SK-N-SH (cell line): ENCODE results near the gene SUPT7L. TPM values are rescaled to one million over a fixed set of nuclear protein-coding genes. Genes with fewer than 3 reads are reported as not detected.

ENCODE experiments used
- CTCF ChIA-PET: fragments of 300-600, 350-600 bp; formaldehyde crosslinking; extraction: SDS; loops from one replicate; lab custom pipeline; 2021; lab: Yijun Ruan, JAX
- POLR2A ChIA-PET: fragments of 350-600 bp; sonication (Branson Sonifier 250); formaldehyde crosslinking; extraction: SDS; loops from one replicate; lab custom pipeline; 2020; ENCODE audit warnings: antibody characterized with exemption, inconsistent platforms; lab: Yijun Ruan, JAX
- DNase-seq: peaks from one replicate; pipeline ENCODE4 v3.0.0; 2012
- H2AFZ ChIP-seq: fragments of 200-600 bp; sonication (generic); 2 replicates; pipeline ENCODE4 v1.8.1; 2016; ENCODE audit warnings: antibody characterized with exemption, mild to moderate bottlenecking, low read depth
- H3F3A ChIP-seq: fragments of 200-600 bp; sonication (generic); replicated peaks from 2 replicates; pipeline ENCODE3; 2016; ENCODE audit warnings: antibody characterized with exemption, mild to moderate bottlenecking; ENCODE audit not compliant: insufficient read depth
- H3K27ac ChIP-seq, 2 experiments: fragments of 200-500 bp in 1 of 2; fragments of 200-600 bp in 1 of 2; sonication (Bioruptor generic) in 1 of 2; sonication (generic), shearing (Covaris generic) in 1 of 2; 2 replicates each; pipeline versions ENCODE4 v1.5.1 to v1.6.1; 2014 to 2016; ENCODE audit warnings: low read depth in 2 of 2, inconsistent platforms in 1 of 2, low read length in 1 of 2, mild to moderate bottlenecking in 1 of 2, mixed read lengths in 1 of 2
- H3K27me3 ChIP-seq: fragments of 200-600 bp; sonication (generic), shearing (Covaris generic); 2 replicates; pipeline ENCODE4 v1.6.1; 2016; ENCODE audit warnings: mixed run types; ENCODE audit not compliant: insufficient read depth
- H3K36me3 ChIP-seq, 2 experiments: fragments of 200-500 bp in 1 of 2; fragments of 200-600 bp in 1 of 2; sonication (Bioruptor generic) in 1 of 2; sonication (generic) in 1 of 2; replicated peaks in 1 of 2; 2 replicates each; pipeline versions ENCODE3 to v1.5.1; 2014 to 2016; ENCODE audit warnings: low read length in 1 of 2, mild to moderate bottlenecking in 1 of 2; ENCODE audit not compliant: insufficient read depth in 2 of 2, control insufficient read depth in 1 of 2
- H3K4me1 ChIP-seq, 2 experiments: fragments of 200-500 bp in 1 of 2; fragments of 200-600 bp in 1 of 2; sonication (Bioruptor generic) in 1 of 2; sonication (generic), shearing (Covaris generic) in 1 of 2; 2 replicates each; pipeline versions ENCODE4 v1.5.1 to v1.6.1; 2014 to 2016; ENCODE audit warnings: low read depth in 1 of 2, low read length in 1 of 2, mixed run types in 1 of 2; ENCODE audit not compliant: insufficient read depth in 2 of 2, control insufficient read depth in 1 of 2
- H3K4me2 ChIP-seq: fragments of 200-600 bp; sonication (generic), shearing (Covaris generic); 2 replicates; pipeline ENCODE4 v1.6.1; 2017; ENCODE audit warnings: mixed run types
- H3K4me3 ChIP-seq, 2 experiments: fragments of 200-500 bp in 1 of 2; fragments of 200-600 bp in 1 of 2; sonication (Bioruptor generic) in 1 of 2; sonication (generic), shearing (Covaris generic) in 1 of 2; 2 replicates each; pipeline versions ENCODE4 v1.5.1 to v1.8.1; 2014 to 2016; ENCODE audit warnings: low read depth in 2 of 2, inconsistent platforms in 1 of 2, low read length in 1 of 2, mild to moderate bottlenecking in 1 of 2, mixed read lengths in 1 of 2, moderate library complexity in 1 of 2
- H3K79me2 ChIP-seq: fragments of 200-600 bp; sonication (generic); 2 replicates; pipeline ENCODE4 v1.8.1; 2017; ENCODE audit warnings: mild to moderate bottlenecking; ENCODE audit not compliant: insufficient read depth
- H3K9ac ChIP-seq: fragments of 200-600 bp; sonication (generic); 2 replicates; pipeline ENCODE4 v1.6.1; 2017; ENCODE audit warnings: mixed run types
- H3K9me2 ChIP-seq: fragments of 200-600 bp; sonication (generic); 2 replicates; pipeline ENCODE4 v1.6.1; 2017; ENCODE audit warnings: mixed run types
- H3K9me3 ChIP-seq: fragments of 200-600 bp; sonication (generic); 2 replicates; pipeline ENCODE4 v1.6.1; 2017; ENCODE audit warnings: mixed run types, mild to moderate bottlenecking, moderate library complexity
- H4K20me1 ChIP-seq: fragments of 200-600 bp; sonication (generic); 2 replicates; pipeline ENCODE4 v1.6.1; 2017; ENCODE audit warnings: mild to moderate bottlenecking, mixed run types; ENCODE audit not compliant: insufficient read depth
- ELF1 ChIP-seq: IDR thresholded peaks from 2 replicates; pipeline ENCODE4 v1.4.0; 2012
- MEF2A ChIP-seq: IDR thresholded peaks from 2 replicates; pipeline ENCODE4 v1.4.0; 2012; ENCODE audit warnings: low read depth, borderline replicate concordance
- NFIC ChIP-seq: IDR thresholded peaks from 2 replicates; pipeline ENCODE4 v1.4.0; 2012; ENCODE audit warnings: borderline replicate concordance
- NRF1 ChIP-seq: IDR thresholded peaks from 2 replicates; pipeline ENCODE4 v1.6.1; 2012; ENCODE audit warnings: low read depth, mild to moderate bottlenecking, low read length
- RAD21 ChIP-seq: IDR thresholded peaks from 2 replicates; pipeline ENCODE4 v1.6.1; 2012; ENCODE audit warnings: mild to moderate bottlenecking, low read length
- RCOR1 ChIP-seq: fragments of 150-350 bp; IDR thresholded peaks from 2 replicates; pipeline ENCODE4 v1.6.1; 2017; ENCODE audit warnings: antibody characterized with exemption, low read length
- SIN3A ChIP-seq: IDR thresholded peaks from 2 replicates; pipeline ENCODE4 v1.6.1; 2012; ENCODE audit warnings: low read depth, mild to moderate bottlenecking, low read length, moderate library complexity, borderline replicate concordance
- SMC3 ChIP-seq: IDR thresholded peaks from 2 replicates; pipeline ENCODE4 v1.6.1; 2012; ENCODE audit warnings: low read depth, low read length, improper control_type of control experiment
- TAF1 ChIP-seq: IDR thresholded peaks from 2 replicates; pipeline ENCODE4 v1.6.1; 2012; ENCODE audit warnings: low read depth, mild to moderate bottlenecking, low read length, moderate library complexity, borderline replicate concordance
- TCF12 ChIP-seq: IDR thresholded peaks from 2 replicates; pipeline ENCODE4 v1.4.0; 2012
- TEAD4 ChIP-seq: IDR thresholded peaks from 2 replicates; pipeline ENCODE4 v1.4.0; 2012; ENCODE audit warnings: mild to moderate bottlenecking, borderline replicate concordance; ENCODE audit not compliant: insufficient read depth
- whole genome bisulfite sequencing: methylation state at CpG from one replicate; pipeline ENCODE4 v1.1.6; 2017; ENCODE audit warnings: low lambda C conversion rate; 5-methylcytosine and 5-hydroxymethylcytosine counted together
- polyA plus RNA-seq, 3 experiments: library from polyadenylated mRNA; depleted of rRNA; stranded (reverse); fragments of >200 nt; gene quantifications; 2 replicates each; pipeline ENCODE4 v1.2.3, GENCODE V29; 2012
- TF ChIP-seq, protein P1 (sequence below): IDR thresholded peaks from 2 replicates; pipeline ENCODE4 v1.4.0; 2012; ENCODE audit warnings: low read depth, borderline replicate concordance
- TF ChIP-seq, protein P2 (sequence below): fragments of 150-350 bp; IDR thresholded peaks from 2 replicates; pipeline ENCODE4 v1.6.1; 2017; ENCODE audit warnings: antibody characterized with exemption, low read length, low read depth, borderline replicate concordance
- TF ChIP-seq, protein P3 (sequence below): IDR thresholded peaks from 2 replicates; pipeline ENCODE4; 2012
- TF ChIP-seq, protein P4 (sequence below): IDR thresholded peaks from 2 replicates; pipeline ENCODE4 v1.6.1; 2012; ENCODE audit warnings: mild to moderate bottlenecking, low read depth, low read length, moderate library complexity

SUPT7L gene
- polyA plus RNA-seq, 1 of the 3 experiments (the other 2 are of a cell fraction), result 49.7 TPM

DNA sequence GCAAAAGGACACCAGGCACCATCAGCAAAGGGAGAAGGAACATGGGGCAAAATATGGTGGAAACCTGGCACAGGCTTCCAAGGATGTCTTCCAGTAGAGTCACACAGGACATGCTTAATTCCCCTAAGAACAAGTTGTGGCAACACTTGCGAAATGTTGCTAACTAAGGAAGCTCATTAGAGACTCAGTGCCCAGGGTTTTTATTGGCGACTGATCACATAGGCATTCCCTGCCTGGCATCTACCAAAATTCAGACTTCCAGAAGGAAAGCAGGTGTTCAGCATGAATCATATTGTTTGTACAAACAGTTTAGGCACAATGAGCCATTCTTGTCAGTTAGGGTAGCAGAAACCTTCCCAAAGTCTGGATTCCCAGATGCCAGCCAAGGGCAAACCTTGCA, 26.0 kb upstream of the SUPT7L start:
- Histone ChIP-seq H3K79me2 (no peaks in the 10 kb centered on the region), H3K4me3 (no peak overlapping the region), H3K9me2 (no peaks in the 10 kb centered on the region), H3K27me3 (no peaks in the 10 kb centered on the region), H3F3A (no peaks in the 10 kb centered on the region), H2AFZ (no peak overlapping the region), H3K4me1 (no peaks in the 10 kb centered on the region), H3K4me2 (no peak overlapping the region), H4K20me1 (no peaks in the 10 kb centered on the region), H3K27ac (no peak overlapping the region), H3K36me3 (peaks cover 53 to 65% of the 10 kb centered on the region in 2 experiments), H3K9me3 (no peaks in the 10 kb centered on the region), H3K9ac (no peak overlapping the region)
- POLR2A ChIA-PET, result no interaction called here
- no peak for DNase-seq
- TF ChIP-seq NFIC (no peak), NRF1 (no peak), TCF12 (no peak), SIN3A (no peak), ELF1 (no peak), RAD21 (no peak), SMC3 (no peak), TAF1 (no peak), MEF2A (no peak), RCOR1 (no peak), TEAD4 (no peak)
- TF ChIP-seq, protein P1, sequence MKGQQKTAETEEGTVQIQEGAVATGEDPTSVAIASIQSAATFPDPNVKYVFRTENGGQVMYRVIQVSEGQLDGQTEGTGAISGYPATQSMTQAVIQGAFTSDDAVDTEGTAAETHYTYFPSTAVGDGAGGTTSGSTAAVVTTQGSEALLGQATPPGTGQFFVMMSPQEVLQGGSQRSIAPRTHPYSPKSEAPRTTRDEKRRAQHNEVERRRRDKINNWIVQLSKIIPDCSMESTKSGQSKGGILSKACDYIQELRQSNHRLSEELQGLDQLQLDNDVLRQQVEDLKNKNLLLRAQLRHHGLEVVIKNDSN, result no peak
- TF ChIP-seq, protein P2, sequence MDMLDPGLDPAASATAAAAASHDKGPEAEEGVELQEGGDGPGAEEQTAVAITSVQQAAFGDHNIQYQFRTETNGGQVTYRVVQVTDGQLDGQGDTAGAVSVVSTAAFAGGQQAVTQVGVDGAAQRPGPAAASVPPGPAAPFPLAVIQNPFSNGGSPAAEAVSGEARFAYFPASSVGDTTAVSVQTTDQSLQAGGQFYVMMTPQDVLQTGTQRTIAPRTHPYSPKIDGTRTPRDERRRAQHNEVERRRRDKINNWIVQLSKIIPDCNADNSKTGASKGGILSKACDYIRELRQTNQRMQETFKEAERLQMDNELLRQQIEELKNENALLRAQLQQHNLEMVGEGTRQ, result no peak
- TF ChIP-seq, protein P3, sequence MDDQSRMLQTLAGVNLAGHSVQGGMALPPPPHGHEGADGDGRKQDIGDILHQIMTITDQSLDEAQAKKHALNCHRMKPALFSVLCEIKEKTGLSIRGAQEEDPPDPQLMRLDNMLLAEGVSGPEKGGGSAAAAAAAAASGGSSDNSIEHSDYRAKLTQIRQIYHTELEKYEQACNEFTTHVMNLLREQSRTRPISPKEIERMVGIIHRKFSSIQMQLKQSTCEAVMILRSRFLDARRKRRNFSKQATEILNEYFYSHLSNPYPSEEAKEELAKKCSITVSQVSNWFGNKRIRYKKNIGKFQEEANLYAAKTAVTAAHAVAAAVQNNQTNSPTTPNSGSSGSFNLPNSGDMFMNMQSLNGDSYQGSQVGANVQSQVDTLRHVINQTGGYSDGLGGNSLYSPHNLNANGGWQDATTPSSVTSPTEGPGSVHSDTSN, result no peak
- TF ChIP-seq, protein P4, sequence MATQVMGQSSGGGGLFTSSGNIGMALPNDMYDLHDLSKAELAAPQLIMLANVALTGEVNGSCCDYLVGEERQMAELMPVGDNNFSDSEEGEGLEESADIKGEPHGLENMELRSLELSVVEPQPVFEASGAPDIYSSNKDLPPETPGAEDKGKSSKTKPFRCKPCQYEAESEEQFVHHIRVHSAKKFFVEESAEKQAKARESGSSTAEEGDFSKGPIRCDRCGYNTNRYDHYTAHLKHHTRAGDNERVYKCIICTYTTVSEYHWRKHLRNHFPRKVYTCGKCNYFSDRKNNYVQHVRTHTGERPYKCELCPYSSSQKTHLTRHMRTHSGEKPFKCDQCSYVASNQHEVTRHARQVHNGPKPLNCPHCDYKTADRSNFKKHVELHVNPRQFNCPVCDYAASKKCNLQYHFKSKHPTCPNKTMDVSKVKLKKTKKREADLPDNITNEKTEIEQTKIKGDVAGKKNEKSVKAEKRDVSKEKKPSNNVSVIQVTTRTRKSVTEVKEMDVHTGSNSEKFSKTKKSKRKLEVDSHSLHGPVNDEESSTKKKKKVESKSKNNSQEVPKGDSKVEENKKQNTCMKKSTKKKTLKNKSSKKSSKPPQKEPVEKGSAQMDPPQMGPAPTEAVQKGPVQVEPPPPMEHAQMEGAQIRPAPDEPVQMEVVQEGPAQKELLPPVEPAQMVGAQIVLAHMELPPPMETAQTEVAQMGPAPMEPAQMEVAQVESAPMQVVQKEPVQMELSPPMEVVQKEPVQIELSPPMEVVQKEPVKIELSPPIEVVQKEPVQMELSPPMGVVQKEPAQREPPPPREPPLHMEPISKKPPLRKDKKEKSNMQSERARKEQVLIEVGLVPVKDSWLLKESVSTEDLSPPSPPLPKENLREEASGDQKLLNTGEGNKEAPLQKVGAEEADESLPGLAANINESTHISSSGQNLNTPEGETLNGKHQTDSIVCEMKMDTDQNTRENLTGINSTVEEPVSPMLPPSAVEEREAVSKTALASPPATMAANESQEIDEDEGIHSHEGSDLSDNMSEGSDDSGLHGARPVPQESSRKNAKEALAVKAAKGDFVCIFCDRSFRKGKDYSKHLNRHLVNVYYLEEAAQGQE, result no peak
- WGBS, result 91% methylated on average over 2 of the region's 2 CpGs
- CTCF ChIA-PET, result interaction anchor here (0.9 to 17.5 kb wide), 4 partner anchors 11 to 707 kb away, joined by 3 to 333 read pairs (median 4); no protein-coding TSS in a partner anchor
